NB4 (cell line): ENCODE data around the gene LCN15.

Source experiments
- DNase-seq: peaks from one replicate; pipeline ENCODE4 v3.0.0; 2010; ENCODE audit warnings: low read depth
- H3K4me3 ChIP-seq: one replicate; pipeline ENCODE4 v1.5.1; 2011; ENCODE audit warnings: mild to moderate bottlenecking, low read depth, low read length, moderate library complexity
- MYC ChIP-seq: IDR thresholded peaks from 2 replicates; pipeline ENCODE4 v1.6.1; 2011; ENCODE audit warnings: low read depth, low read length
- POLR2A ChIP-seq: IDR thresholded peaks from 2 replicates; pipeline ENCODE4 v1.6.1; 2011; ENCODE audit warnings: mild to moderate bottlenecking; ENCODE audit not compliant: insufficient read length; ENCODE audit errors: extremely low read depth
- TF ChIP-seq, protein P1 (sequence below): IDR thresholded peaks from 2 replicates; pipeline ENCODE4 v1.6.1; 2011; ENCODE audit warnings: low read depth, low read length
- TF ChIP-seq, protein P2 (sequence below): IDR thresholded peaks from one replicate; pipeline ENCODE4 v1.5.1; 2012; ENCODE audit warnings: low read depth, low read length

The LCN15 gene

DNA sequence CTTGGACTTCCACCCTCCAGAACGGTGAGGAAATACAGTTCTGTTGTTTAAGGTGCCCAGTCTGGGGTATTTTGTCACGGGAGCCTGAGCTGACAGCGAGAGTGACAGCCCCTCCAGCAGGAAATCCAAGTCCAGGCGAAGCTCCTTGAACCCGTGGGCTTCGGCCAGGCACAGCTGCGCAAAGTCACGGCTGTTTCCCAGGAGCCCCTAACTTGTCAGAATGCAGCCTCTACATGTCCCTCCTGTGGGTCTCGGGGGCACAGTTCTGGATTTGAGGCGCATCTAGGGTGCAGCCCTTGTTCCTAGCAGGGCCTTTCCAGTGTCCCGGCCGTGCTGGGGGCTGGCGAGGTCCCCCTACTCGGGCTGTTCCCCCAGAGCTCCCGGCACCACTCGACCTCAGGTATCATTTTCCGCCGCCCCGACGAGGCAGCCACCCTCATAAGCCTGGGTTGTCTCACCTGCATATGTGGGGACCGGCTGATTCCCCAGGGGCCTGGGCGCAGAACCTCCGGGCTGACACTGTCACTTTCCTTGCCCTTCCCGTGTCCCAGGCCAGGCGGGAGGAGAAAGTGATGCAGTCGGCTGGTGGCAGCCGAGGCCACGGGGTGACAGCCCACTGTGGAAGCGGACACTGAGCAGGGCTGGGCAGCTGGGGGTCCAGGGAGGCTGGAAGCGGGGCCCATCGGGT, 10.8 kb downstream of the LCN15 start:
- H3K4me3 ChIP-seq, result no peak overlapping the region
- TF ChIP-seq, protein P1, sequence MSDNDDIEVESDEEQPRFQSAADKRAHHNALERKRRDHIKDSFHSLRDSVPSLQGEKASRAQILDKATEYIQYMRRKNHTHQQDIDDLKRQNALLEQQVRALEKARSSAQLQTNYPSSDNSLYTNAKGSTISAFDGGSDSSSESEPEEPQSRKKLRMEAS, result no peak
- TF ChIP-seq MYC (no peak), POLR2A (no peak)
- TF ChIP-seq, protein P2, sequence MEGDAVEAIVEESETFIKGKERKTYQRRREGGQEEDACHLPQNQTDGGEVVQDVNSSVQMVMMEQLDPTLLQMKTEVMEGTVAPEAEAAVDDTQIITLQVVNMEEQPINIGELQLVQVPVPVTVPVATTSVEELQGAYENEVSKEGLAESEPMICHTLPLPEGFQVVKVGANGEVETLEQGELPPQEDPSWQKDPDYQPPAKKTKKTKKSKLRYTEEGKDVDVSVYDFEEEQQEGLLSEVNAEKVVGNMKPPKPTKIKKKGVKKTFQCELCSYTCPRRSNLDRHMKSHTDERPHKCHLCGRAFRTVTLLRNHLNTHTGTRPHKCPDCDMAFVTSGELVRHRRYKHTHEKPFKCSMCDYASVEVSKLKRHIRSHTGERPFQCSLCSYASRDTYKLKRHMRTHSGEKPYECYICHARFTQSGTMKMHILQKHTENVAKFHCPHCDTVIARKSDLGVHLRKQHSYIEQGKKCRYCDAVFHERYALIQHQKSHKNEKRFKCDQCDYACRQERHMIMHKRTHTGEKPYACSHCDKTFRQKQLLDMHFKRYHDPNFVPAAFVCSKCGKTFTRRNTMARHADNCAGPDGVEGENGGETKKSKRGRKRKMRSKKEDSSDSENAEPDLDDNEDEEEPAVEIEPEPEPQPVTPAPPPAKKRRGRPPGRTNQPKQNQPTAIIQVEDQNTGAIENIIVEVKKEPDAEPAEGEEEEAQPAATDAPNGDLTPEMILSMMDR, result no peak
- DNase-seq, result no peak

DNA sequence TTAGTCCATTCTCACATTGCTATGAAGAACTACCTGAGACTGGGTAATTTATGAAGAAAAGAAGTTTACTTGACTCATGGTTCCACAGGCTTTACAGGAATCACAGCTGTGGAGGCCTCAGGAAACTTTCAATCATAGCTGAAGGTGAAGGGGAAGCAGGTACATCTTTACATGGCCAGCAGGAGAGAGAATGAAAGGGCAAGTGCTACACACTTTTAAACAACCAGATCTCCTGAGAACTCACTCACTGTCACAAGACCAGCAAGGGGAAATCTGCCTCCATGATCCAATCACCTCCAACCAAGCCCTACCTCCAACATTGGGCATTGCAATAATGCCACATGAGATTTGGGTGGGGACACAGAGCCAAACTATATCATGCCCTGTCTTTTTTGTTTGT, 12.5 kb downstream of the LCN15 start:
- H3K4me3 ChIP-seq, result no peak overlapping the region
- TF ChIP-seq, protein P2, result no peak
- no peak for TF ChIP-seq MYC
- TF ChIP-seq POLR2A, result no peak
- TF ChIP-seq, protein P1, result no peak
- DNase-seq, result no peak

- H3K4me3 ChIP-seq, result no peak overlapping the region
- DNase-seq, result no peak
- TF ChIP-seq, protein P2, result no peak
- no peak for TF ChIP-seq MYC
- TF ChIP-seq POLR2A, result no peak
- TF ChIP-seq, protein P1, result no peak
These were observed 13.1 kb downstream of the LCN15 start for GRCh38 chr9:136751244-136751643.

DNA sequence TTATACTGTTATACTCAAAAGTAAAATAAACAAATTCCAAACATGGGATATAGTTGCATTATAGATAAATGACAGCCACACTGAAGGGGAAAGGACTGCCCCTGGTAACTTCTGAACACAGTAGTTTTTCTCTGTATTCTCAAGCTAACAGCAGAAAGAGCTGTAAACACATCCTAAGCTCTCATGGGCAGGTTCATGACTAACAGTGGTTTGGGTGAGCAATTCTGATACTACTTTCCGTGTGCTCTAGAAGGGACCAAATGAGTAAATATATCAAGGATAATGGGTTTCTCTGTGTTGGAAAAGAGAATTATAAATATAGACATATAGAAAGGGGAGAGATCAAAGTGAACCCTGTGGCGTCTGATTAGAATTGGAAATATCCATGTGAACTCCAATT, 13.8 kb downstream of the LCN15 start:
- H3K4me3 ChIP-seq, result no peak overlapping the region
- TF ChIP-seq, protein P2, result no peak
- TF ChIP-seq, protein P1, result no peak
- no peak for TF ChIP-seq MYC
- TF ChIP-seq POLR2A, result no peak
- DNase-seq, result no peak

- H3K4me3 ChIP-seq, result no peak overlapping the region
- peak; percentile 41; the same call in 1 of the 2 replicates for TF ChIP-seq MYC
- TF ChIP-seq, protein P2, result no peak
- DNase-seq, result peak; percentile 62
These were observed 15.4 kb downstream of the LCN15 start for GRCh38 chr9:136748666-136749611.
